ENCODE data around the gene PHACTR4. TPM values are rescaled to one million over a fixed set of nuclear protein-coding genes. Genes with fewer than 3 reads are reported as not detected.
A peak's percentile ranks its signal among the peaks of the same experiment; 100 is the strongest.

Gene PHACTR4
- total and polyA plus RNA-seq, 2 of the 13 experiments (the other 11 are each of a cell fraction or from before 2014, with no cell fraction given): 13.9 to 17.1 TPM

- Histone ChIP-seq H3K36me3 (replicated peaks in 1 of 2; ENCODE audit: control insufficient read depth in 1 of 2, insufficient read depth in 2 of 2, low read length in 2 of 2) (peaks cover 0 to 13% of the 10 kb centered on the region in 2 experiments; a peak in 2 of 5 replicates), H3K9me3 (ENCODE audit: low read length) (no peaks in the 10 kb centered on the region), H3K9ac (ENCODE audit: insufficient read depth, low read depth, low read length) (no peak overlapping the region), H3K4me3 (replicated peaks in 1 of 3; ENCODE audit: insufficient read depth in 1 of 3, low read depth in 2 of 3, low read length in 3 of 3) (no peak overlapping the region), H3K4me1 (ENCODE audit: insufficient read depth, low read length) (peaks cover 13% of the 10 kb centered on the region), H4K20me1 (ENCODE audit: insufficient read depth, low read length) (no peaks in the 10 kb centered on the region), H3K79me2 (ENCODE audit: insufficient read depth, low read length) (peaks cover 44% of the 10 kb centered on the region), H3K27me3 (ENCODE audit: control insufficient read depth in 1 of 2, insufficient read depth in 2 of 2, low read length in 2 of 2) (no peaks in the 10 kb centered on the region), H3K4me2 (ENCODE audit: low read depth, low read length) (no peak overlapping the region), H2AFZ (ENCODE audit: low read length) (no peak overlapping the region), H3K27ac (ENCODE audit: extremely low read length, insufficient read depth, low read length) (no peak overlapping the region)
- POLR2A ChIA-PET: interaction anchor here (1.2 kb wide), 1 partner anchor 97 kb away, joined by 3 read pairs; no protein-coding TSS in a partner anchor
- BruUV-seq (replicated peaks): TSS peak; percentile 15
- DNase-seq (ENCODE audit: low spot score) (no peak), ATAC-seq (no peak), FAIRE-seq (no peak)
- in situ Hi-C loops (cut with HindIII; ENCODE audit: extremely low pct_ligation_motif_present, low pct_unique_long_range_greater_than_20kb) (loop anchor here (25.0 kb wide), 1 partner anchor 201 kb away; no protein-coding TSS in a partner anchor), intact Hi-C loops (cut with micrococcal nuclease; ENCODE audit: unreplicated experiment) (no loop called here)
- TF ChIP-seq ZNF407 (CRISPR knock-in tag; IDR thresholded peaks at IDR 0.05; ENCODE audit: not compliant biosample characterization) (no peak), IKZF5 (CRISPR knock-in tag; IDR thresholded peaks at IDR 0.05) (no peak), CBX5 (CRISPR knock-in tag; IDR thresholded peaks at IDR 0.05; ENCODE audit: borderline replicate concordance) (no peak), ZNF556 (CRISPR knock-in tag; IDR thresholded peaks at IDR 0.05; ENCODE audit: borderline replicate concordance) (no peak), RBAK (CRISPR knock-in tag; IDR thresholded peaks at IDR 0.05) (no peak), MAFG (CRISPR knock-in tag; IDR thresholded peaks at IDR 0.05) (no peak), MLLT10 (CRISPR knock-in tag; IDR thresholded peaks at IDR 0.05) (no peak), EED (CRISPR knock-in tag; IDR thresholded peaks at IDR 0.05) (no peak), SIN3A (IDR thresholded peaks at IDR 0.05; ENCODE audit: borderline replicate concordance, low read depth, low read length) (no peak)
- TF ChIP-seq, protein P1, sequence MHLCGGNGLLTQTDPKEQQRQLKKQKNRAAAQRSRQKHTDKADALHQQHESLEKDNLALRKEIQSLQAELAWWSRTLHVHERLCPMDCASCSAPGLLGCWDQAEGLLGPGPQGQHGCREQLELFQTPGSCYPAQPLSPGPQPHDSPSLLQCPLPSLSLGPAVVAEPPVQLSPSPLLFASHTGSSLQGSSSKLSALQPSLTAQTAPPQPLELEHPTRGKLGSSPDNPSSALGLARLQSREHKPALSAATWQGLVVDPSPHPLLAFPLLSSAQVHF (CRISPR knock-in tag; IDR thresholded peaks at IDR 0.05): no peak
- CTCF ChIA-PET (ENCODE audit: low intra/inter-chr PET ratio, low total read pairs): no interaction called here
- WGBS (ENCODE audit: low lambda C conversion rate): 94% methylated on average over 5 of the region's 5 CpGs
These were observed 42.1 kb downstream of the PHACTR4 start for GRCh38 chr1:28411656-28412055.
